ENCODE data around the gene CYP24A1. TPM values are rescaled to one million over a fixed set of nuclear protein-coding genes. Genes with fewer than 3 reads are reported as not detected.

CYP24A1 gene
- total and polyA plus RNA-seq, 2 of the 13 experiments (the other 11 are each of a cell fraction or from before 2014, with no cell fraction given): 9.4 to 32.7 TPM

DNA sequence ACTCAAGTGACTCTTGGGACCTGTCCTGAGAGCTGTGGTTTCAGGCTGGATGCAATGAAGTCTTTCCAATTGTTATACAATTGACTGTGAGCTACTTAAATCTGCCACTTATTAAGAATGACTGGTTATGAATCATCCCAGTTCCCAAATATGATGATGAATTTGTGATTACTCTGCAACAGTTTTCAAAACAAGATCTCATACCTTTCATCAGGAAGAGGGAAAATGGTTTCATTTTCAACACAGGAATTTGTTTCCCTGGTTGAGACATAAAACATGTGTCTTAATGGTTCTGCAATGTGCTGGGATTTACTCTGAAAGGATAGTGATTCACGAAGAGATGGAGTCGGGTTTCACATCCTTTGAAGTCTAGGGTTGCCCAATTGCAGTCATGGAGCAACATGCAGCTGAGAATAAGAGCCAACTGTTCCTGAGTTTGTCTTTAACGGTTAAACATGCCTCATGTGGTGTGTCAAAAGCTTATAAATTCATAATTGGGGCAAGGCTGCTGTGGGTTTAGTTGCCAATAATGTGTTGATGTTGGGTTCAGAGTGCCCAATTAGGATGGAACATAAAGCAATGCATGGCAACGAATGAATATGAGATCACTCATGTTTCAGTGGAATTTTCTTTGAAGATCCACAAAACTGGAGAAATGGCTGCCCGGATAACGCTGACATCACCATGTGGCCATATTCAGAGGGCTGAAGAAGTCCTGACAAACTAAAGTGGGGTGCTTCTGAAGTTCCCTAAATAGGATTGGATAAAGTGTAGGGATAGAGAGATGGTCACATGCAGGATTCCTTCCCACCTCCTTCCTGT is 41.0 kb downstream of the CYP24A1 start (continued):
- TF ChIP-seq, protein P1, sequence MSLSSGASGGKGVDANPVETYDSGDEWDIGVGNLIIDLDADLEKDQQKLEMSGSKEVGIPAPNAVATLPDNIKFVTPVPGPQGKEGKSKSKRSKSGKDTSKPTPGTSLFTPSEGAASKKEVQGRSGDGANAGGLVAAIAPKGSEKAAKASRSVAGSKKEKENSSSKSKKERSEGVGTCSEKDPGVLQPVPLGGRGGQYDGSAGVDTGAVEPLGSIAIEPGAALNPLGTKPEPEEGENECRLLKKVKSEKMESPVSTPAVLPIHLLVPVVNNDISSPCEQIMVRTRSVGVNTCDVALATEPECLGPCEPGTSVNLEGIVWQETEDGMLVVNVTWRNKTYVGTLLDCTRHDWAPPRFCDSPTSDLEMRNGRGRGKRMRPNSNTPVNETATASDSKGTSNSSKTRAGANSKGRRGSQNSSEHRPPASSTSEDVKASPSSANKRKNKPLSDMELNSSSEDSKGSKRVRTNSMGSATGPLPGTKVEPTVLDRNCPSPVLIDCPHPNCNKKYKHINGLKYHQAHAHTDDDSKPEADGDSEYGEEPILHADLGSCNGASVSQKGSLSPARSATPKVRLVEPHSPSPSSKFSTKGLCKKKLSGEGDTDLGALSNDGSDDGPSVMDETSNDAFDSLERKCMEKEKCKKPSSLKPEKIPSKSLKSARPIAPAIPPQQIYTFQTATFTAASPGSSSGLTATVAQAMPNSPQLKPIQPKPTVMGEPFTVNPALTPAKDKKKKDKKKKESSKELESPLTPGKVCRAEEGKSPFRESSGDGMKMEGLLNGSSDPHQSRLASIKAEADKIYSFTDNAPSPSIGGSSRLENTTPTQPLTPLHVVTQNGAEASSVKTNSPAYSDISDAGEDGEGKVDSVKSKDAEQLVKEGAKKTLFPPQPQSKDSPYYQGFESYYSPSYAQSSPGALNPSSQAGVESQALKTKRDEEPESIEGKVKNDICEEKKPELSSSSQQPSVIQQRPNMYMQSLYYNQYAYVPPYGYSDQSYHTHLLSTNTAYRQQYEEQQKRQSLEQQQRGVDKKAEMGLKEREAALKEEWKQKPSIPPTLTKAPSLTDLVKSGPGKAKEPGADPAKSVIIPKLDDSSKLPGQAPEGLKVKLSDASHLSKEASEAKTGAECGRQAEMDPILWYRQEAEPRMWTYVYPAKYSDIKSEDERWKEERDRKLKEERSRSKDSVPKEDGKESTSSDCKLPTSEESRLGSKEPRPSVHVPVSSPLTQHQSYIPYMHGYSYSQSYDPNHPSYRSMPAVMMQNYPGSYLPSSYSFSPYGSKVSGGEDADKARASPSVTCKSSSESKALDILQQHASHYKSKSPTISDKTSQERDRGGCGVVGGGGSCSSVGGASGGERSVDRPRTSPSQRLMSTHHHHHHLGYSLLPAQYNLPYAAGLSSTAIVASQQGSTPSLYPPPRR (CRISPR knock-in tag; IDR thresholded peaks at IDR 0.05; ENCODE audit: borderline replicate concordance): peak; percentile 56; the same call in 1 of the 2 replicates
- TF ChIP-seq RARA (CRISPR knock-in tag; IDR thresholded peaks at IDR 0.05) (peak; percentile 93), ZC3H13 (CRISPR knock-in tag; IDR thresholded peaks at IDR 0.05) (0 out of 2 replicates have a peak, but pooled peaks have one; percentile 50), CBFB (CRISPR knock-in tag; IDR thresholded peaks at IDR 0.05) (peak; percentile 62; the same call in 1 of the 2 replicates), POLR2AphosphoS5 (IDR thresholded peaks at IDR 0.05; ENCODE audit: low read depth, low read length) (0 out of 2 replicates have a peak, but pooled peaks have one; percentile 52), ZKSCAN8 (CRISPR knock-in tag; IDR thresholded peaks at IDR 0.05; ENCODE audit: borderline replicate concordance) (peak; percentile 68; the same call in 1 of the 2 replicates), ZMYM2 (CRISPR knock-in tag; IDR thresholded peaks at IDR 0.05) (0 out of 2 replicates have a peak, but pooled peaks have one; percentile 53), IRF2 (CRISPR knock-in tag; IDR thresholded peaks at IDR 0.05) (peak; percentile 96), MAZ (IDR thresholded peaks at IDR 0.05; ENCODE audit: borderline replicate concordance, low read depth, low read length) (no peak), MAZ (CRISPR knock-in tag; IDR thresholded peaks at IDR 0.05; ENCODE audit: low read depth) (peak; percentile 80; the same call in 1 of the 2 replicates), ZNF775 (CRISPR knock-in tag; IDR thresholded peaks at IDR 0.05; ENCODE audit: borderline replicate concordance) (0 out of 2 replicates have a peak, but pooled peaks have one; percentile 82), FOXK2 (IDR thresholded peaks at IDR 0.05) (peak; percentile 94), NFYB (CRISPR knock-in tag; IDR thresholded peaks at IDR 0.05) (peak; percentile 51; the same call in 1 of the 2 replicates), ZSCAN20 (CRISPR knock-in tag; IDR thresholded peaks at IDR 0.05; ENCODE audit: borderline replicate concordance) (no peak), RFX3 (CRISPR knock-in tag; IDR thresholded peaks at IDR 0.05) (no peak; the same call in 1 of the 2 replicates), HNRNPH1 (optimal IDR thresholded peaks at IDR 0.05; ENCODE audit: low read depth, low read length) (no peak), ZNF205 (CRISPR knock-in tag; IDR thresholded peaks at IDR 0.05) (peak; percentile 88), ZNF446 (CRISPR knock-in tag; IDR thresholded peaks at IDR 0.05) (no peak)
- TF ChIP-seq, protein P2, sequence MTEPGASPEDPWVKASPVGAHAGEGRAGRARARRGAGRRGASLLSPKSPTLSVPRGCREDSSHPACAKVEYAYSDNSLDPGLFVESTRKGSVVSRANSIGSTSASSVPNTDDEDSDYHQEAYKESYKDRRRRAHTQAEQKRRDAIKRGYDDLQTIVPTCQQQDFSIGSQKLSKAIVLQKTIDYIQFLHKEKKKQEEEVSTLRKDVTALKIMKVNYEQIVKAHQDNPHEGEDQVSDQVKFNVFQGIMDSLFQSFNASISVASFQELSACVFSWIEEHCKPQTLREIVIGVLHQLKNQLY (CRISPR knock-in tag; IDR thresholded peaks at IDR 0.05): peak; percentile 80
- TF ChIP-seq, protein P3, sequence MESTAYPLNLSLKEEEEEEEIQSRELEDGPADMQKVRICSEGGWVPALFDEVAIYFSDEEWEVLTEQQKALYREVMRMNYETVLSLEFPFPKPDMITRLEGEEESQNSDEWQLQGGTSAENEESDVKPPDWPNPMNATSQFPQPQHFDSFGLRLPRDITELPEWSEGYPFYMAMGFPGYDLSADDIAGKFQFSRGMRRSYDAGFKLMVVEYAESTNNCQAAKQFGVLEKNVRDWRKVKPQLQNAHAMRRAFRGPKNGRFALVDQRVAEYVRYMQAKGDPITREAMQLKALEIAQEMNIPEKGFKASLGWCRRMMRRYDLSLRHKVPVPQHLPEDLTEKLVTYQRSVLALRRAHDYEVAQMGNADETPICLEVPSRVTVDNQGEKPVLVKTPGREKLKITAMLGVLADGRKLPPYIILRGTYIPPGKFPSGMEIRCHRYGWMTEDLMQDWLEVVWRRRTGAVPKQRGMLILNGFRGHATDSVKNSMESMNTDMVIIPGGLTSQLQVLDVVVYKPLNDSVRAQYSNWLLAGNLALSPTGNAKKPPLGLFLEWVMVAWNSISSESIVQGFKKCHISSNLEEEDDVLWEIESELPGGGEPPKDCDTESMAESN (CRISPR knock-in tag; conservative IDR thresholded peaks at IDR 0.05): peak; percentile 82
- TF ChIP-seq, protein P4, sequence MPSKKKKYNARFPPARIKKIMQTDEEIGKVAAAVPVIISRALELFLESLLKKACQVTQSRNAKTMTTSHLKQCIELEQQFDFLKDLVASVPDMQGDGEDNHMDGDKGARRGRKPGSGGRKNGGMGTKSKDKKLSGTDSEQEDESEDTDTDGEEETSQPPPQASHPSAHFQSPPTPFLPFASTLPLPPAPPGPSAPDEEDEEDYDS (CRISPR knock-in tag; IDR thresholded peaks at IDR 0.05): peak; percentile 89
